ENCODE data around the gene CPNE1. TPM values are rescaled to one million over a fixed set of nuclear protein-coding genes. Genes with fewer than 3 reads are reported as not detected.
A peak's percentile ranks its signal among the peaks of the same experiment; 100 is the strongest.

Gene CPNE1
- total RNA-seq, 5 donors from 2014 or later (not counting 1 experiment from before 2014, with no cell fraction given) = 284 to 408 (median 324) TPM

GRCh38 chr20:35653430-35653734 is 11.3 kb downstream of the CPNE1 start:
- POLR2A ChIA-PET = interaction anchor here in 1 of 2 donors (0.6 kb wide), 1 partner anchor 25 kb away, joined by 5 read pairs; no protein-coding TSS in a partner anchor
- no peak for ATAC-seq (replicated peaks in 1 of 4)
- peaks cover 45 to 60% (median 56%) of the 10 kb centered on the region in 3 donors for H3K4me1 Mint-ChIP-seq

GRCh38 chr20:35652641-35653429 is 11.9 kb downstream of the CPNE1 start:
- H3K9me3 ChIP-seq = no peaks in the 10 kb centered on the region
- no peak for DNase-seq
- Mint-ChIP-seq H3K36me3 (peaks cover 23% of the 10 kb centered on the region), H3K4me1 (peaks cover 47 to 61% (median 57%) of the 10 kb centered on the region in 3 donors), H3K27me3 (no peaks in the 10 kb centered on the region), H3K9me3 (no peaks in the 10 kb centered on the region), H3K4me3 (no peak overlapping the region), H3K27ac (no peak overlapping the region)
- ChIA-PET POLR2A (interaction anchor here in 1 of 2 donors (0.9 kb wide), 1 partner anchor 8 kb away, joined by 4 read pairs; no protein-coding TSS in a partner anchor), CTCF (no interaction called here)
- H3K27me3 ChIP-seq (replicated peaks in 1 of 2; ENCODE audit: control insufficient read depth in 2 of 2, extremely low read depth in 1 of 2, insufficient read depth in 2 of 2, low read length in 1 of 2) = no peaks in the 10 kb centered on the region
- H3K36me3 ChIP-seq (ENCODE audit: control insufficient read depth in 2 of 2, extremely low read depth in 1 of 2, insufficient read depth in 1 of 2, low read length in 1 of 2) = peaks cover 9 to 53% of the 10 kb centered on the region in 2 donors
- H3K27ac ChIP-seq (ENCODE audit: low read length) = no peak overlapping the region
- H3K4me1 ChIP-seq (ENCODE audit: control insufficient read depth in 1 of 2, extremely low read depth in 1 of 2, insufficient read depth in 2 of 2, low read length in 2 of 2) = peaks cover 9 to 28% of the 10 kb centered on the region in 2 experiments
- no peak overlapping the region for H3K4me3 ChIP-seq (ENCODE audit: control insufficient read depth in 1 of 2, extremely low read depth in 1 of 2, low read length in 1 of 2)
- no peak for ATAC-seq (replicated peaks in 1 of 4)
- 97% methylated on average over 8 of the region's 13 CpGs for WGBS (ENCODE audit: insufficient coverage)

More at GRCh38 chr20:35653430-35653734, 11.3 kb downstream of the CPNE1 start:
- no peaks in the 10 kb centered on the region for H3K27me3 ChIP-seq (replicated peaks in 1 of 2; ENCODE audit: control insufficient read depth in 2 of 2, extremely low read depth in 1 of 2, insufficient read depth in 2 of 2, low read length in 1 of 2)
- Mint-ChIP-seq H3K9me3 (no peaks in the 10 kb centered on the region), H3K27me3 (no peaks in the 10 kb centered on the region), H3K27ac (no peak overlapping the region), H3K36me3 (peaks cover 21% of the 10 kb centered on the region), H3K4me3 (no peak overlapping the region)
- H3K27ac ChIP-seq (ENCODE audit: low read length) = no peak overlapping the region
- 100% methylated on average over 3 of the region's 3 CpGs for WGBS (ENCODE audit: insufficient coverage)
- H3K36me3 ChIP-seq (ENCODE audit: control insufficient read depth in 2 of 2, extremely low read depth in 1 of 2, insufficient read depth in 1 of 2, low read length in 1 of 2) = peaks cover 9 to 53% of the 10 kb centered on the region in 2 donors
- H3K9me3 ChIP-seq = no peaks in the 10 kb centered on the region
- no peak for DNase-seq
- H3K4me3 ChIP-seq (ENCODE audit: control insufficient read depth in 1 of 2, extremely low read depth in 1 of 2, low read length in 1 of 2) = no peak overlapping the region
- peaks cover 9 to 31% of the 10 kb centered on the region in 2 experiments for H3K4me1 ChIP-seq (ENCODE audit: control insufficient read depth in 1 of 2, extremely low read depth in 1 of 2, insufficient read depth in 2 of 2, low read length in 2 of 2)
- CTCF ChIA-PET = no interaction called here

GRCh38 chr20:35651958-35652357 is 12.7 kb downstream of the CPNE1 start:
- ATAC-seq (replicated peaks in 1 of 4) = no peak
- no peak overlapping the region for H3K4me3 Mint-ChIP-seq
- Histone ChIP-seq H3K36me3 (ENCODE audit: control insufficient read depth in 2 of 2, extremely low read depth in 1 of 2, insufficient read depth in 1 of 2, low read length in 1 of 2) (peaks cover 9 to 53% of the 10 kb centered on the region in 2 donors), H3K9me3 (no peaks in the 10 kb centered on the region), H3K4me1 (ENCODE audit: control insufficient read depth in 1 of 2, extremely low read depth in 1 of 2, insufficient read depth in 2 of 2, low read length in 2 of 2) (peaks cover 2 to 22% of the 10 kb centered on the region in 2 experiments), H3K27me3 (replicated peaks in 1 of 2; ENCODE audit: control insufficient read depth in 2 of 2, extremely low read depth in 1 of 2, insufficient read depth in 2 of 2, low read length in 1 of 2) (no peaks in the 10 kb centered on the region), H3K4me3 (ENCODE audit: control insufficient read depth in 1 of 2, extremely low read depth in 1 of 2, low read length in 1 of 2) (no peak overlapping the region), H3K27ac (ENCODE audit: low read length) (no peak overlapping the region)
- H3K36me3 Mint-ChIP-seq = peaks cover 19% of the 10 kb centered on the region
- no peak overlapping the region for H3K27ac Mint-ChIP-seq
- peaks cover 40 to 59% (median 54%) of the 10 kb centered on the region in 3 donors for H3K4me1 Mint-ChIP-seq
- no peaks in the 10 kb centered on the region for H3K9me3 Mint-ChIP-seq
- no peaks in the 10 kb centered on the region for H3K27me3 Mint-ChIP-seq
- POLR2A ChIA-PET = interaction anchor here in 1 of 2 donors (0.5 to 0.9 kb wide), 2 partner anchors 8 to 45 kb away, joined by 4 to 5 read pairs; no protein-coding TSS in a partner anchor
- DNase-seq = no peak
- CTCF ChIA-PET = interaction anchor here in 1 of 2 donors (0.7 to 1.0 kb wide), 3 partner anchors 17 to 33 kb away, joined by 3 to 4 read pairs (median 4); no protein-coding TSS in a partner anchor

- POLR2A ChIA-PET = no interaction called here
- Histone ChIP-seq H3K27me3 (replicated peaks in 1 of 2; ENCODE audit: control insufficient read depth in 2 of 2, extremely low read depth in 1 of 2, insufficient read depth in 2 of 2, low read length in 1 of 2) (no peaks in the 10 kb centered on the region), H3K36me3 (ENCODE audit: control insufficient read depth in 2 of 2, extremely low read depth in 1 of 2, insufficient read depth in 1 of 2, low read length in 1 of 2) (peaks cover 9 to 47% of the 10 kb centered on the region in 2 donors), H3K9me3 (no peaks in the 10 kb centered on the region), H3K4me3 (ENCODE audit: control insufficient read depth in 1 of 2, extremely low read depth in 1 of 2, low read length in 1 of 2) (no peak overlapping the region), H3K27ac (ENCODE audit: low read length) (no peak overlapping the region), H3K4me1 (ENCODE audit: control insufficient read depth in 1 of 2, extremely low read depth in 1 of 2, insufficient read depth in 2 of 2, low read length in 2 of 2) (peaks cover 2 to 25% of the 10 kb centered on the region in 2 experiments)
- H3K27ac Mint-ChIP-seq = no peak overlapping the region
- H3K9me3 Mint-ChIP-seq = no peaks in the 10 kb centered on the region
- no peak for DNase-seq
- WGBS (ENCODE audit: insufficient coverage) = no CpG with 5 or more reads among the region's 3 CpGs
- ATAC-seq (replicated peaks in 1 of 4) = no peak
- no peak overlapping the region for H3K4me3 Mint-ChIP-seq
- peaks cover 41 to 57% (median 57%) of the 10 kb centered on the region in 3 donors for H3K4me1 Mint-ChIP-seq
- CTCF ChIA-PET = no interaction called here
- H3K27me3 Mint-ChIP-seq = no peaks in the 10 kb centered on the region
- peaks cover 19% of the 10 kb centered on the region for H3K36me3 Mint-ChIP-seq
Observed at GRCh38 chr20:35650632-35651031, 14.1 kb downstream of the CPNE1 start.

GRCh38 chr20:35648836-35649235 is 15.9 kb downstream of the CPNE1 start:
- Mint-ChIP-seq H3K27ac (peak overlapping the region; percentile 40 to 71), H3K4me1 (peaks cover 59 to 75% (median 74%) of the 10 kb centered on the region in 3 donors), H3K9me3 (no peaks in the 10 kb centered on the region), H3K4me3 (no peak overlapping the region), H3K27me3 (no peaks in the 10 kb centered on the region), H3K36me3 (peaks cover 19% of the 10 kb centered on the region)
- no peaks in the 10 kb centered on the region for H3K9me3 ChIP-seq
- no peak for DNase-seq
- no peak for ATAC-seq (replicated peaks in 1 of 4)
- no peak overlapping the region for H3K4me3 ChIP-seq (ENCODE audit: control insufficient read depth in 1 of 2, extremely low read depth in 1 of 2, low read length in 1 of 2)
- H3K27ac ChIP-seq (ENCODE audit: low read length) = no peak overlapping the region
- ChIA-PET POLR2A (interaction anchor here in 1 of 2 donors (0.5 to 0.6 kb wide), 4 partner anchors 8 to 943 kb away, joined by 3 to 4 read pairs (median 3); no protein-coding TSS in a partner anchor), CTCF (interaction anchor here in 1 of 2 donors (0.5 to 1.6 kb wide), 3 partner anchors 29 to 51 kb away, joined by 3 to 5 read pairs (median 3); partner anchors contain the start of gene ROMO1)
- H3K27me3 ChIP-seq (replicated peaks in 1 of 2; ENCODE audit: control insufficient read depth in 2 of 2, extremely low read depth in 1 of 2, insufficient read depth in 2 of 2, low read length in 1 of 2) = no peaks in the 10 kb centered on the region
- peaks cover 5 to 31% of the 10 kb centered on the region in 2 donors for H3K36me3 ChIP-seq (ENCODE audit: control insufficient read depth in 2 of 2, extremely low read depth in 1 of 2, insufficient read depth in 1 of 2, low read length in 1 of 2)
- H3K4me1 ChIP-seq (ENCODE audit: control insufficient read depth in 1 of 2, extremely low read depth in 1 of 2, insufficient read depth in 2 of 2, low read length in 2 of 2) = peaks cover 2 to 18% of the 10 kb centered on the region in 2 experiments

GRCh38 chr20:35644806-35645205 is 19.9 kb downstream of the CPNE1 start:
- Mint-ChIP-seq H3K4me3 (no peak overlapping the region), H3K27ac (peak overlapping the region in 1 of 2 donors; percentile 49), H3K9me3 (no peaks in the 10 kb centered on the region), H3K4me1 (peaks cover 78 to 89% (median 89%) of the 10 kb centered on the region in 3 donors), H3K36me3 (peaks cover 8% of the 10 kb centered on the region), H3K27me3 (no peaks in the 10 kb centered on the region)
- Histone ChIP-seq H3K4me3 (ENCODE audit: control insufficient read depth in 1 of 2, extremely low read depth in 1 of 2, low read length in 1 of 2) (no peak overlapping the region), H3K4me1 (ENCODE audit: control insufficient read depth in 1 of 2, extremely low read depth in 1 of 2, insufficient read depth in 2 of 2, low read length in 2 of 2) (peaks cover 0 to 9% of the 10 kb centered on the region in 2 experiments), H3K36me3 (ENCODE audit: control insufficient read depth in 2 of 2, extremely low read depth in 1 of 2, insufficient read depth in 1 of 2, low read length in 1 of 2) (no peaks in the 10 kb centered on the region), H3K27ac (ENCODE audit: low read length) (no peak overlapping the region), H3K27me3 (replicated peaks in 1 of 2; ENCODE audit: control insufficient read depth in 2 of 2, extremely low read depth in 1 of 2, insufficient read depth in 2 of 2, low read length in 1 of 2) (no peaks in the 10 kb centered on the region), H3K9me3 (no peaks in the 10 kb centered on the region)
- CTCF ChIA-PET = interaction anchor here (0.5 to 1.1 kb wide), 3 partner anchors 8 to 162 kb away, joined by 3 to 7 read pairs (median 4); no protein-coding TSS in a partner anchor
- WGBS (ENCODE audit: insufficient coverage) = 100% methylated on average over 1 of the region's 2 CpGs
- DNase-seq = no peak
- ATAC-seq (replicated peaks in 1 of 4) = no peak
- POLR2A ChIA-PET = interaction anchor here (0.5 to 0.7 kb wide), 4 partner anchors 18 to 104 kb away, joined by 3 to 7 read pairs (median 4); no protein-coding TSS in a partner anchor

Data from T-cell (primary cell).